ENCODE data around the gene TAF11L14.

The TAF11L14 gene

DNA sequence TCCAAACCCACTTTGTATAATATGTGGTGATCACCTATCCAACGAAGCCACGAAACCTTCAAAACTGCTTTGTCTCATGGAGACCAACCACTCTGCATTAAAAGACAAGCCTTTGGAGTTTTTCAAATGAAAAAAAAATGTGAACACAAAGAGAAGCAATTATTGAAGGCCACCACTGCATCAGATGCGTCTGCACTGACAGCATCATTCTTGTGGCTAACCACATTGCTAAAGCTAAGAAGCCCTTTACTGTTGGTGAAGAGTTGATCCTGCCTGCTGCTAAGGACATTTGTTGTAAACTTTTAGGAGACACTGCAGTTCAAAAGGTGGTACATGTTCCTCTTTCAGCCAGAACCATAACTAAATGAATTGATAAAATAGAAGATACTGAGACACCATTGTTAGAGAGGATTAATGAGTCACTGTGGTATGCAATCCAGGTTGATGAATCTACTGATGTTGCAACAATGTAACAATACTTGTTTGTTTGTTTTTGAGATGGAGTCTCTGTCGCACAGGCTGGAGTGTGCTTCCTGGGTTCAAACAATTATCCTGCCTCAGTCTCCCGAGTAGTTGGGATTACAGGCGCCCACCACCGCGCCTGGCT lies 45.4 kb downstream of the TAF11L14 start:
- no peak for DNase-seq (ENCODE audit: low read depth)

DNA sequence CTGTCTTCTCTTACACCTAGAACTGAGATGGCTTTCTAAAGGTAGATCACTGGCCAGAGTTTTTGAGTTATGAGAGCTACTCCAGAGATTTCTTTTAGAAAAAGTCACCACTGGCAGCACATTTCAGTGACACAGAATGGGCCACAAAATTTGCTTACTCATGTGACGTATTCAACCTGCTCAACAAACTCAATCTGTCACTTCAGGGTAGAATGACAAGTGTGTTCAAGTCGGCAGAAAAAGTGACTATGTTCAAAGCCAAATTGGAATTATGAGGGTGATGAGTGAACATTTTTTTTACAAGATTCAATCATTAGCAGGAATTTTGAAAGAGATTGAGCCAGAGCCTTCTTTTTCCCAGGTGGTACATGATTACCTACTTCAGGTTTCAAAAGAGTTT lies 46.5 kb downstream of the TAF11L14 start:
- DNase-seq (ENCODE audit: low read depth) = no peak

Data from stimulated activated CD4-positive, alpha-beta T cell treated with anti-CD3 and anti-CD28 coated beads, Interleukin-2, amount 100 ng/mL, for 4 hours (primary cell).